PFSK-1 (cell line): Measurements from ENCODE around the gene ADIRF.

ENCODE experiments used
- FOXP2 ChIP-seq: optimal IDR thresholded peaks from 2 replicates; pipeline ENCODE3; 2011; ENCODE audit warnings: borderline replicate concordance, control low read depth, inconsistent platforms; ENCODE audit not compliant: insufficient read depth; ENCODE audit errors: extremely low read length, extremely low read depth
- POLR2AphosphoS5 ChIP-seq: IDR thresholded peaks from 2 replicates; pipeline ENCODE4 v1.6.1; 2012; ENCODE audit warnings: low read depth, mild to moderate bottlenecking, control low read depth, low read length, moderate library complexity
- REST ChIP-seq, 2 experiments: IDR thresholded peaks; 2 replicates each; pipeline versions ENCODE4 v1.6.1 to v1.8.0; 2011 to 2012; ENCODE audit warnings: low read depth in 2 of 2, low read length in 2 of 2, control low read depth in 1 of 2, inconsistent platforms in 1 of 2, mild to moderate bottlenecking in 1 of 2, moderate library complexity in 1 of 2; ENCODE audit not compliant: insufficient read depth in 1 of 2
- SIN3A ChIP-seq: IDR thresholded peaks from 2 replicates; pipeline ENCODE4 v1.6.1; 2012; ENCODE audit warnings: mild to moderate bottlenecking, low read length, moderate library complexity, borderline replicate concordance; ENCODE audit not compliant: insufficient read depth
- TAF1 ChIP-seq: IDR thresholded peaks from 2 replicates; pipeline ENCODE4 v1.6.1; 2012; ENCODE audit warnings: low read length, control low read depth, borderline replicate concordance; ENCODE audit not compliant: insufficient read depth

ADIRF gene

DNA sequence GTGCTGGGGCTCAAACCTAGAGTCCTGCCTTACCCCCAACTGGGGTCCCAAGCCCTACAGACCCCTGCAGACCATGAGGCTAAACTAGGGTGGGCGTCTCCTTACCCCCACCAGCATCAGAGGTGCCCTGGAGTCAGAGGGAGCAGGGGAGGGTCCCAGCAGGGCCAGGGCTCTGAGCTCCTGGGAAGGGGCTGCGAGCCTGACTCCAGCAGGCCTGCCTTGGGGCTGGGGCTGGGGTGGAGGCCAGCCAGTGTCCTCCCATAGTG lies 8.6 kb upstream of the ADIRF start:
- TF ChIP-seq FOXP2 (no peak), POLR2AphosphoS5 (no peak), REST (IDR thresholded peaks at IDR 0.05; ENCODE audit: insufficient read depth in 1 of 2, low read depth in 2 of 2, low read length in 2 of 2) (no peak), TAF1 (no peak), SIN3A (no peak)

DNA sequence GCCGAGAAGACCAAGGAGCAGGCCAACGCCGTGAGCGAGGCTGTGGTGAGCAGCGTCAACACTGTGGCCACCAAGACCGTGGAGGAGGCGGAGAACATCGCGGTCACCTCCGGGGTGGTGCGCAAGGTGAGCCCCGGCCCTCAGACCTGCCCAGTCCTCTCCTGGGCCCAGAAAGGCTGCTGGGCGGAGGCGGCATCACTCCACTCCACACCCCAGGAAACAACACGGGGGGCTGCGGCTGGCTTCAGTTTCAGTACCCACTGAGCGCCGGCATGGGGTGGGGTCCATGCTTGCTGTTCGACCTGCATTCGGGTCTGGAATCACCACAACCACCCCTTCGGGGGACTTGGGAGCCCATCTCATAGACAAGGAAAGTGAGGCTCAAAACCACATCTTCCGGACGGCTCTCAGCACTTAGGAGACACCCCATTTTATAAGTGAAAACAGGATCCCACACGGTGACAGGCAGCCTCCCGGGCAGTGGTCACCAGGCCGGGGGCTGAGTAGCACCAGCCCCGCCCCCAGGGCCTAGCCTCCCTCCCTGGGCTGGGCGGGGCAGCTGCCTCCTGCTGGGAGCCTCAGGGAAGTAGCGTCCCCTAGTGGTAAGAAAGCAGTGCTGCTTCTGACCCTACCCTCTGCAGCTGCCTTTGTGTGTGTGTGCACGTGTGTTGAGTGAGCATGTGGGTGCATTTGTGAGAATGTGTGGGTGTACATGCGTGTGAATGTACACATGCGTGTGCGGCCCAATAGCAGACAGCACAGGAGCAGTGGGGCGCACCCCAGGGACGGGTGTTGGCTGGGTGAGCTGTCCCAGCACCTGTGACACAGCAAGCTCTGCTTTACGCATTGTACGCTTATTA lies 8.0 kb upstream of the ADIRF start:
- no peak for TF ChIP-seq REST (IDR thresholded peaks at IDR 0.05; ENCODE audit: insufficient read depth in 1 of 2, low read depth in 2 of 2, low read length in 2 of 2)
- no peak for TF ChIP-seq POLR2AphosphoS5
- no peak for TF ChIP-seq SIN3A
- TF ChIP-seq TAF1, result no peak
- no peak for TF ChIP-seq FOXP2

DNA sequence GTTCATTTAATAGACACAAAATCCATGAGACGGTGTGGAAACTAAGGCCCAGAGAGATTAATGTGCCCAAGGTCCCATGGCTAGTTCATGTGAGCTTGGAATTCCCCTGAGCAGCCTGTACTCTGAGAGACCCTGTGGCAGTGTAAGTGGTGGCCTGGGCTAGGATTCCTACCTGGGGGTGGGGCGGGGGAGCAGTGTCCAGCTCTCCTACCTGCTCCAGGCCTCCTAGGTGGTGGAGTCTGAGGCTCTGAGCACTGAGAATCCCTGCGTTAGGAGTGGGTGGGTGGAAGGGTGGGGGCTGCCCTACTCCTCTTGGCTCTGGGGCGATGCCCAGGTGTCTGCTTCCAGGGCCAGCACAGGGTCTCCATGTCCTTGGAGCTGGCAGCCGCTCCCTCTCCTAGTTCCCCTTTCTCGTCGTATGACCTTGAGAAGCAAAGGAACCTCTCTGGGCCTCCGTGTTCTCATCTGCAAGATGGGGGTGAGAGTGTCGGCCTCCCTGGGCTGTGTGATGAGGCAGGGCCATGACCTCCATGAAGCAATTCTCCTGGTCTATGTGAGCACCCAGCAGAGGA lies 7.3 kb upstream of the ADIRF start:
- TF ChIP-seq TAF1 (no peak), POLR2AphosphoS5 (no peak), FOXP2 (no peak), SIN3A (no peak), REST (IDR thresholded peaks at IDR 0.05; ENCODE audit: insufficient read depth in 1 of 2, low read depth in 2 of 2, low read length in 2 of 2) (no peak)

GRCh38 chr10:86961481-86962091 lies 6.7 kb upstream of the ADIRF start:
- TF ChIP-seq POLR2AphosphoS5, result no peak
- no peak for TF ChIP-seq REST (IDR thresholded peaks at IDR 0.05; ENCODE audit: insufficient read depth in 1 of 2, low read depth in 2 of 2, low read length in 2 of 2)
- no peak for TF ChIP-seq FOXP2
- no peak for TF ChIP-seq TAF1
- no peak for TF ChIP-seq SIN3A
